HepG2 (cell line): Measurements from ENCODE around the gene CEP131. TPM values are rescaled to one million over a fixed set of nuclear protein-coding genes. Genes with fewer than 3 reads are reported as not detected.

Experiments
- ETV6 ChIP-seq: sonication (generic); formaldehyde crosslinking; conservative IDR thresholded peaks from 2 replicates; pipeline ENCODE4 v1.4.0; 2020; ENCODE audit warnings: missing genetic modification reagents
- HNF1A ChIP-seq, 2 experiments: sonication (generic) in 1 of 2; formaldehyde crosslinking in 1 of 2; IDR thresholded peaks; 2 replicates each; pipeline versions ENCODE4 v1.4.0 to v1.6.1; 2016 to 2020; ENCODE audit warnings: borderline replicate concordance in 1 of 2, low read depth in 1 of 2, mild to moderate bottlenecking in 1 of 2, missing genetic modification reagents in 1 of 2
- ISX ChIP-seq: sonication (generic); formaldehyde crosslinking; conservative IDR thresholded peaks from 2 replicates; pipeline ENCODE4 v1.5.0; 2020; ENCODE audit warnings: missing genetic modification reagents
- NKX3-1 ChIP-seq: sonication (generic); formaldehyde crosslinking; IDR thresholded peaks from 2 replicates; pipeline ENCODE4 v1.5.0; 2020; ENCODE audit warnings: missing genetic modification reagents
- PBX2 ChIP-seq: IDR thresholded peaks from 2 replicates; pipeline ENCODE4 v1.6.1; 2016; ENCODE audit warnings: control low read depth
- SATB2 ChIP-seq: sonication (generic); formaldehyde crosslinking; IDR thresholded peaks from 2 replicates; pipeline ENCODE4 v1.5.0; 2020; ENCODE audit warnings: missing genetic modification reagents
- SMC3 ChIP-seq: IDR thresholded peaks from 2 replicates; pipeline ENCODE4 v1.6.1; 2011; ENCODE audit warnings: low read length, improper control_type of control experiment
- SSRP1 ChIP-seq: IDR thresholded peaks from 2 replicates; pipeline ENCODE4 v1.6.1; 2016; ENCODE audit warnings: control low read depth
- TBP ChIP-seq: sonication (generic); formaldehyde crosslinking; IDR thresholded peaks from 2 replicates; pipeline ENCODE4 v1.5.0; 2020; ENCODE audit warnings: missing genetic modification reagents
- ZC3H4 ChIP-seq: sonication (generic); formaldehyde crosslinking; IDR thresholded peaks from 2 replicates; pipeline ENCODE4 v1.4.0; 2020; ENCODE audit warnings: missing genetic modification reagents, borderline replicate concordance
- ZKSCAN5 ChIP-seq: sonication (generic); formaldehyde crosslinking; IDR thresholded peaks from 2 replicates; pipeline ENCODE4 v1.5.1; 2020; ENCODE audit warnings: mild to moderate bottlenecking, missing genetic modification reagents
- ZNF251 ChIP-seq: sonication (generic); formaldehyde crosslinking; IDR thresholded peaks from 2 replicates; pipeline ENCODE4 v1.9.0; 2021; ENCODE audit warnings: mild to moderate bottlenecking, missing genetic modification reagents
- ZNF333 ChIP-seq: sonication (generic); formaldehyde crosslinking; IDR thresholded peaks from 2 replicates; pipeline ENCODE4 v1.4.0; 2020; ENCODE audit warnings: mild to moderate bottlenecking, missing genetic modification reagents, borderline replicate concordance
- ZNF430 ChIP-seq: sonication (generic); formaldehyde crosslinking; IDR thresholded peaks from 2 replicates; pipeline ENCODE4 v1.9.0; 2021; ENCODE audit warnings: mild to moderate bottlenecking, missing genetic modification reagents
- ZNF503 ChIP-seq: sonication (generic); formaldehyde crosslinking; IDR thresholded peaks from 2 replicates; pipeline ENCODE4 v1.4.0; 2020; ENCODE audit warnings: missing genetic modification reagents
- ZNF781 ChIP-seq: sonication (generic); formaldehyde crosslinking; IDR thresholded peaks from 2 replicates; pipeline ENCODE4 v1.5.1; 2020; ENCODE audit warnings: borderline replicate concordance, mild to moderate bottlenecking, missing genetic modification reagents; ENCODE audit errors: not compliant biosample characterization
- polyA plus RNA-seq, 8 experiments: library from polyadenylated mRNA; depleted of rRNA in 3 of 8; stranded (reverse) in 7 of 8; unstranded in 1 of 8; fragments of >200 nt; fragmentation: Illumina TruSeq in 4 of 8; extraction: Trizol in 4 of 8; gene quantifications; 2 replicates each; pipeline versions ENCODE4 v1.2.1 to v1.2.3, GENCODE V29; 2011 to 2016; ENCODE audit warnings: low read depth in 4 of 8, missing spikeins in 1 of 8, mixed read lengths in 1 of 8; ENCODE audit not compliant: insufficient read depth in 1 of 8
- total RNA-seq, 5 experiments: library from RNA; depleted of rRNA; stranded (reverse); fragments of >200 nt; fragmentation: Illumina TruSeq; extraction: Trizol; gene quantifications; 2 replicates each; pipeline ENCODE4 v1.2.3, GENCODE V29; 2016; ENCODE audit warnings: low read depth in 1 of 5
- TF ChIP-seq, protein P1 (sequence below): IDR thresholded peaks from 2 replicates; pipeline ENCODE4 v1.6.1; 2016; ENCODE audit warnings: missing genetic modification reagents, missing compliant biosample characterization
- TF ChIP-seq, protein P2 (sequence below): sonication (generic); formaldehyde crosslinking; IDR thresholded peaks from 2 replicates; pipeline ENCODE4 v1.5.0; 2020; ENCODE audit warnings: missing genetic modification reagents, mild to moderate bottlenecking, borderline replicate concordance
- TF ChIP-seq, protein P3 (sequence below): IDR thresholded peaks from 2 replicates; pipeline ENCODE4 v1.6.1; 2016; ENCODE audit warnings: low read depth, control low read depth
- TF ChIP-seq, protein P4 (sequence below): sonication (generic); formaldehyde crosslinking; IDR thresholded peaks from 2 replicates; pipeline ENCODE4 v1.4.0; 2020; ENCODE audit warnings: missing genetic modification reagents, low read depth, mild to moderate bottlenecking, borderline replicate concordance

The CEP131 gene
- total and polyA plus RNA-seq, 2 of the 13 experiments (the other 11 are each of a cell fraction or from before 2014, with no cell fraction given), result 5.0 to 16.8 TPM

DNA sequence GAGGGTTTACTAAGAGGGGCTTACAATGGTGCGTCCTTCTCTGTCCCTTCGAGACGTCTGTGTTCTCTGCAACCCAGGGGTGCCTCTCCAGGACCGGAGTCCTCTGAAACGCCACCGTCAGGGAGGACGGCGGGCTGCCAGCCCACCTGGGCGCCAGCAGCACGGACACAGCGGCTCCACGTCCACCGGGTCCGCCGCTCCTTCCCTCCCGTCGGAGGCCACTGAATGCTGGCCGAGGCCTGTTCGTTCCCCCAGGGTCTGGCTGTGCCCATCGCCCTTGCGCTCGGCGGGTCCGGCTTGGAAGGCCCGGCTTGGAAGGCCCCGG is 15.7 kb upstream of the CEP131 start (continued):
- TF ChIP-seq ZNF503, result no peak
- TF ChIP-seq, protein P1, sequence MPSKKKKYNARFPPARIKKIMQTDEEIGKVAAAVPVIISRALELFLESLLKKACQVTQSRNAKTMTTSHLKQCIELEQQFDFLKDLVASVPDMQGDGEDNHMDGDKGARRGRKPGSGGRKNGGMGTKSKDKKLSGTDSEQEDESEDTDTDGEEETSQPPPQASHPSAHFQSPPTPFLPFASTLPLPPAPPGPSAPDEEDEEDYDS (CRISPR knock-in tag), result no peak
- TF ChIP-seq SATB2, result no peak
- TF ChIP-seq PBX2, result no peak
- TF ChIP-seq, protein P2, sequence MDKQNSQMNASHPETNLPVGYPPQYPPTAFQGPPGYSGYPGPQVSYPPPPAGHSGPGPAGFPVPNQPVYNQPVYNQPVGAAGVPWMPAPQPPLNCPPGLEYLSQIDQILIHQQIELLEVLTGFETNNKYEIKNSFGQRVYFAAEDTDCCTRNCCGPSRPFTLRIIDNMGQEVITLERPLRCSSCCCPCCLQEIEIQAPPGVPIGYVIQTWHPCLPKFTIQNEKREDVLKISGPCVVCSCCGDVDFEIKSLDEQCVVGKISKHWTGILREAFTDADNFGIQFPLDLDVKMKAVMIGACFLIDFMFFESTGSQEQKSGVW, result no peak
- TF ChIP-seq ZKSCAN5 (CRISPR knock-in tag), result no peak
- TF ChIP-seq, protein P3, sequence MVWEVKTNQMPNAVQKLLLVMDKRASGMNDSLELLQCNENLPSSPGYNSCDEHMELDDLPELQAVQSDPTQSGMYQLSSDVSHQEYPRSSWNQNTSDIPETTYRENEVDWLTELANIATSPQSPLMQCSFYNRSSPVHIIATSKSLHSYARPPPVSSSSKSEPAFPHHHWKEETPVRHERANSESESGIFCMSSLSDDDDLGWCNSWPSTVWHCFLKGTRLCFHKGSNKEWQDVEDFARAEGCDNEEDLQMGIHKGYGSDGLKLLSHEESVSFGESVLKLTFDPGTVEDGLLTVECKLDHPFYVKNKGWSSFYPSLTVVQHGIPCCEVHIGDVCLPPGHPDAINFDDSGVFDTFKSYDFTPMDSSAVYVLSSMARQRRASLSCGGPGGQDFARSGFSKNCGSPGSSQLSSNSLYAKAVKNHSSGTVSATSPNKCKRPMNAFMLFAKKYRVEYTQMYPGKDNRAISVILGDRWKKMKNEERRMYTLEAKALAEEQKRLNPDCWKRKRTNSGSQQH (CRISPR knock-in tag), result no peak
- TF ChIP-seq, protein P4, sequence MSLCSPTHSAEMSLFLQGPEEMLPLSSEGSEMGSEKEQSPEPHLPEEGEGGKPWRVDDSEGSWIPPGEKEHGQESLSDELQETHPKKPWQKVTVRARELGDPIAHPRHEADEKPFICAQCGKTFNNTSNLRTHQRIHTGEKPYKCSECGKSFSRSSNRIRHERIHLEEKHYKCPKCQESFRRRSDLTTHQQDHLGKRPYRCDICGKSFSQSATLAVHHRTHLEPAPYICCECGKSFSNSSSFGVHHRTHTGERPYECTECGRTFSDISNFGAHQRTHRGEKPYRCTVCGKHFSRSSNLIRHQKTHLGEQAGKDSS (CRISPR knock-in tag), result no peak
- TF ChIP-seq ZC3H4 (CRISPR knock-in tag), result no peak
- no peak for TF ChIP-seq ETV6 (CRISPR knock-in tag)
- no peak for TF ChIP-seq SMC3
- TF ChIP-seq SSRP1, result no peak
- TF ChIP-seq ISX (CRISPR knock-in tag), result no peak
- TF ChIP-seq ZNF430 (CRISPR knock-in tag), result no peak
- no peak for TF ChIP-seq ZNF781 (CRISPR knock-in tag)
- no peak for TF ChIP-seq ZNF333 (CRISPR knock-in tag)
- no peak for TF ChIP-seq TBP (CRISPR knock-in tag)
- TF ChIP-seq NKX3-1, result no peak
- no peak for TF ChIP-seq HNF1A (IDR thresholded peaks at IDR 0.05; ENCODE audit: low read depth)
- TF ChIP-seq HNF1A (CRISPR knock-in tag; IDR thresholded peaks at IDR 0.05; ENCODE audit: borderline replicate concordance), result no peak
- 0 out of 2 replicates have a peak, but pooled peaks have one; percentile 46 for TF ChIP-seq ZNF251 (CRISPR knock-in tag)
